Measurements from ENCODE around the gene HMG20B.

GRCh38 chr19:3622224-3622623, 49.5 kb downstream of the HMG20B start:
- TF ChIP-seq CTCF (IDR thresholded peaks at IDR 0.05; ENCODE audit: poor library complexity) (no peak), EZH2 (IDR thresholded peaks at IDR 0.05; ENCODE audit: borderline replicate concordance) (no peak)
